ENCODE measurements around the gene CNOT9.

- peak in 1 of 3 donors; percentile 6 for TF ChIP-seq CTCF (IDR thresholded peaks at IDR 0.05)
- no peak for TF ChIP-seq POLR2A (IDR thresholded peaks at IDR 0.05)
These were observed 846 bp upstream of the CNOT9 start for GRCh38 chr2:218567797-218568189.

All from breast epithelium (tissue), 3 donors.